ENCODE results near the gene C11orf58.

C11orf58 gene

GRCh38 chr11:16774936-16775613 lies 36.6 kb downstream of the C11orf58 start:
- FAIRE-seq = no peak
- TF ChIP-seq POLR2A (IDR thresholded peaks at IDR 0.05; ENCODE audit: low read depth, low read length) = no peak
- DNase-seq (ENCODE audit: insufficient read length, low spot score) = no peak

GRCh38 chr11:16775614-16776283 lies 37.3 kb downstream of the C11orf58 start:
- no peak for DNase-seq (ENCODE audit: insufficient read length, low spot score)
- FAIRE-seq = no peak

GRCh38 chr11:16776711-16777612 lies 38.5 kb downstream of the C11orf58 start:
- no peak for TF ChIP-seq POLR2A (IDR thresholded peaks at IDR 0.05; ENCODE audit: low read depth, low read length)
- DNase-seq (ENCODE audit: insufficient read length, low spot score) (no peak), FAIRE-seq (no peak)

More at GRCh38 chr11:16775614-16776283, 37.3 kb downstream of the C11orf58 start:
- no peak for TF ChIP-seq POLR2A (IDR thresholded peaks at IDR 0.05; ENCODE audit: low read depth, low read length)

GRCh38 chr11:16777613-16777975 lies 39.1 kb downstream of the C11orf58 start:
- no peak for TF ChIP-seq POLR2A (IDR thresholded peaks at IDR 0.05; ENCODE audit: low read depth, low read length)
- no peak for DNase-seq (ENCODE audit: insufficient read length, low spot score)
- FAIRE-seq = no peak

GRCh38 chr11:16778286-16778685 lies 39.8 kb downstream of the C11orf58 start:
- no peak for TF ChIP-seq POLR2A (IDR thresholded peaks at IDR 0.05; ENCODE audit: low read depth, low read length)
- FAIRE-seq (no peak), DNase-seq (ENCODE audit: insufficient read length, low spot score) (no peak)

GRCh38 chr11:16778876-16779275 lies 40.4 kb downstream of the C11orf58 start:
- DNase-seq (ENCODE audit: insufficient read length, low spot score) = no peak
- FAIRE-seq = no peak

GRCh38 chr11:16779436-16779835 lies 41.0 kb downstream of the C11orf58 start:
- FAIRE-seq = no peak
- no peak for TF ChIP-seq POLR2A (IDR thresholded peaks at IDR 0.05; ENCODE audit: low read depth, low read length)
- no peak for DNase-seq (ENCODE audit: insufficient read length, low spot score)

More at GRCh38 chr11:16778876-16779275, 40.4 kb downstream of the C11orf58 start:
- TF ChIP-seq POLR2A (IDR thresholded peaks at IDR 0.05; ENCODE audit: low read depth, low read length) = no peak

GRCh38 chr11:16780146-16780545 lies 41.7 kb downstream of the C11orf58 start:
- FAIRE-seq (no peak), DNase-seq (ENCODE audit: insufficient read length, low spot score) (no peak)
- TF ChIP-seq POLR2A (IDR thresholded peaks at IDR 0.05; ENCODE audit: low read depth, low read length) = no peak

GRCh38 chr11:16780698-16781550 lies 42.5 kb downstream of the C11orf58 start:
- DNase-seq (ENCODE audit: insufficient read length, low spot score) (no peak), FAIRE-seq (no peak)
- no peak for TF ChIP-seq POLR2A (IDR thresholded peaks at IDR 0.05; ENCODE audit: low read depth, low read length)

- FAIRE-seq = no peak
- DNase-seq (ENCODE audit: insufficient read length, low spot score) = no peak
- no peak for TF ChIP-seq POLR2A (IDR thresholded peaks at IDR 0.05; ENCODE audit: low read depth, low read length)
Observed at GRCh38 chr11:16781936-16782919, 43.8 kb downstream of the C11orf58 start.

GRCh38 chr11:16783321-16783801 lies 44.9 kb downstream of the C11orf58 start:
- TF ChIP-seq POLR2A (IDR thresholded peaks at IDR 0.05; ENCODE audit: low read depth, low read length) = no peak
- DNase-seq (ENCODE audit: insufficient read length, low spot score) (no peak), FAIRE-seq (no peak)

GRCh38 chr11:16784097-16784496 lies 45.6 kb downstream of the C11orf58 start:
- TF ChIP-seq POLR2A (IDR thresholded peaks at IDR 0.05; ENCODE audit: low read depth, low read length) = no peak
- no peak for DNase-seq (ENCODE audit: insufficient read length, low spot score)

More at GRCh38 chr11:16784097-16784496, 45.6 kb downstream of the C11orf58 start:
- FAIRE-seq = no peak

Data from H54 (cell line).